ENCODE data around the gene TLCD2.
"Not testable (repeated sequence)": the region's sequence is repeated elsewhere in the genome, so short reads cannot be mapped to it uniquely, and the experiment has no call there.

- TF ChIP-seq ZNF114 (CRISPR knock-in tag; IDR thresholded peaks at IDR 0.05); REST (IDR thresholded peaks at IDR 0.05; ENCODE audit: unreplicated experiment); CTCF (conservative IDR thresholded peaks at IDR 0.05; ENCODE audit: low read depth in 2 of 2); POLR2AphosphoS5 (IDR thresholded peaks at IDR 0.05; ENCODE audit: low read depth); ETS1 (IDR thresholded peaks at IDR 0.05); ZNF462 (CRISPR knock-in tag; IDR thresholded peaks at IDR 0.05); CREB1 (CRISPR knock-in tag; IDR thresholded peaks at IDR 0.05; ENCODE audit: low read depth); EZH2 (IDR thresholded peaks at IDR 0.05; ENCODE audit: low read depth, unreplicated experiment): not testable (repeated sequence)
Observed at GRCh38 chr17:1652794-1653193, 57.4 kb downstream of the TLCD2 start.

Data from GM23338 (cell line).